Lower leg skin (tissue), 3 donors: ENCODE results near the gene TTN.

Experiments used
- CTCF ChIP-seq, 3 donors: fragments of 450-650 bp; IDR thresholded peaks; one replicate each; pipeline ENCODE4 v1.5.1; 2016; ENCODE audit warnings: antibody characterized with exemption in 3 of 3, mild to moderate bottlenecking in 3 of 3, moderate library complexity in 2 of 3
- POLR2A ChIP-seq, 2 donors: fragments of 450-650 bp; IDR thresholded peaks; one replicate each; pipeline ENCODE4 v1.6.1; 2016 to 2017; ENCODE audit warnings: antibody characterized with exemption in 2 of 2, mild to moderate bottlenecking in 1 of 2, moderate library complexity in 1 of 2

- TF ChIP-seq CTCF (IDR thresholded peaks at IDR 0.05), result no peak
- no peak for TF ChIP-seq POLR2A (IDR thresholded peaks at IDR 0.05)
Measured at GRCh38 chr2:178811901-178812300, 4.7 kb upstream of the TTN start.
